Transverse colon (tissue), 4 donors: Measurements from ENCODE around the gene TCFL5. TPM values are rescaled to one million over a fixed set of nuclear protein-coding genes. Genes with fewer than 3 reads are reported as not detected.

ENCODE experiments used
- DNase-seq: peaks from one replicate; pipeline ENCODE4 v3.0.0-alpha.2; 2019
- H3K27ac ChIP-seq, 4 donors: fragments of 200-600 bp; sonication (generic); 2 replicates each; pipeline ENCODE4 v1.5.1; 2016 to 2018; ENCODE audit warnings: inconsistent platforms in 4 of 4
- H3K27me3 ChIP-seq: fragments of 200-600 bp; sonication (generic); 2 replicates; pipeline ENCODE4 v1.5.1; 2017; ENCODE audit warnings: inconsistent platforms
- H3K36me3 ChIP-seq, 4 donors: fragments of 200-600 bp; sonication (generic); 2 replicates each; pipeline ENCODE4 v1.5.1; 2017 to 2019; ENCODE audit warnings: inconsistent platforms in 4 of 4
- H3K4me1 ChIP-seq, 4 donors: fragments of 200-600 bp; sonication (generic); 2 replicates each; pipeline ENCODE4 v1.5.1; 2017 to 2020; ENCODE audit warnings: inconsistent platforms in 4 of 4
- H3K4me3 ChIP-seq, 4 donors: fragments of 200-600 bp; sonication (generic); 1 replicate in 1 of 4; 2 replicates in 3 of 4; pipeline versions ENCODE4 v1.5.1 to v1.6.1; 2017 to 2019; ENCODE audit warnings: inconsistent platforms in 4 of 4
- H3K9me3 ChIP-seq, 2 donors: fragments of 200-600 bp; sonication (generic); 2 replicates each; pipeline ENCODE4 v1.5.1; 2017 to 2019; ENCODE audit warnings: inconsistent platforms in 2 of 2
- EP300 ChIP-seq: sonication (generic); formaldehyde crosslinking; IDR thresholded peaks from one replicate; pipeline ENCODE4 v1.6.1; 2017; ENCODE audit warnings: antibody characterized with exemption, low read depth
- POLR2A ChIP-seq: fragments of 450-650 bp; IDR thresholded peaks from one replicate; pipeline ENCODE4 v1.6.1; 2016; ENCODE audit warnings: antibody characterized with exemption, mild to moderate bottlenecking, moderate library complexity
- POLR2AphosphoS5 ChIP-seq, 3 donors: sonication (generic); formaldehyde crosslinking; IDR thresholded peaks; one replicate each; pipeline ENCODE4 v1.6.1; 2016; ENCODE audit warnings: antibody characterized with exemption in 3 of 3
- whole genome bisulfite sequencing, 2 donors: methylation state at CpG; one replicate each; pipeline ENCODE4 v1.1.5; 2018; ENCODE audit warnings: low coverage in 1 of 2; 5-methylcytosine and 5-hydroxymethylcytosine counted together
- in situ Hi-C, 4 donors: fragments of 200-750 bp; cut with MboI; loops; one replicate each; pipeline versions ENCODE4 v1.15.0 to v1.15.1; 2017; ENCODE audit warnings: low sequenced_read_pairs in 3 of 4, low pct_ligation_motif_present in 1 of 4, low pct_unique_long_range_greater_than_20kb in 1 of 4
- intact Hi-C: fragments of 100-400 bp; cut with DNase I; formaldehyde crosslinking; loops from one replicate; pipeline ENCODE4 v1.15.1; 2023; ENCODE audit warnings: low total_unique reads
- total RNA-seq, 4 donors: library from RNA; depleted of rRNA; stranded (reverse); fragments of >200 nt; gene quantifications; one replicate each; pipeline ENCODE4 v1.1.0, GENCODE V29; 2016
- TF ChIP-seq, protein P1 (sequence below), 5 experiments: fragments of 200-600 bp in 3 of 5; fragments of 450-650 bp in 2 of 5; sonication (generic) in 3 of 5; IDR thresholded peaks; 1 replicate in 2 of 5; 2 replicates in 3 of 5; pipeline ENCODE4 v1.5.1; 2016 to 2017; ENCODE audit warnings: antibody characterized with exemption in 5 of 5, inconsistent platforms in 3 of 5, mild to moderate bottlenecking in 2 of 5, moderate library complexity in 1 of 5

The TCFL5 gene
- total RNA-seq, 4 donors from 2014 or later = 5.2 to 19.9 (median 5.9) TPM

DNA sequence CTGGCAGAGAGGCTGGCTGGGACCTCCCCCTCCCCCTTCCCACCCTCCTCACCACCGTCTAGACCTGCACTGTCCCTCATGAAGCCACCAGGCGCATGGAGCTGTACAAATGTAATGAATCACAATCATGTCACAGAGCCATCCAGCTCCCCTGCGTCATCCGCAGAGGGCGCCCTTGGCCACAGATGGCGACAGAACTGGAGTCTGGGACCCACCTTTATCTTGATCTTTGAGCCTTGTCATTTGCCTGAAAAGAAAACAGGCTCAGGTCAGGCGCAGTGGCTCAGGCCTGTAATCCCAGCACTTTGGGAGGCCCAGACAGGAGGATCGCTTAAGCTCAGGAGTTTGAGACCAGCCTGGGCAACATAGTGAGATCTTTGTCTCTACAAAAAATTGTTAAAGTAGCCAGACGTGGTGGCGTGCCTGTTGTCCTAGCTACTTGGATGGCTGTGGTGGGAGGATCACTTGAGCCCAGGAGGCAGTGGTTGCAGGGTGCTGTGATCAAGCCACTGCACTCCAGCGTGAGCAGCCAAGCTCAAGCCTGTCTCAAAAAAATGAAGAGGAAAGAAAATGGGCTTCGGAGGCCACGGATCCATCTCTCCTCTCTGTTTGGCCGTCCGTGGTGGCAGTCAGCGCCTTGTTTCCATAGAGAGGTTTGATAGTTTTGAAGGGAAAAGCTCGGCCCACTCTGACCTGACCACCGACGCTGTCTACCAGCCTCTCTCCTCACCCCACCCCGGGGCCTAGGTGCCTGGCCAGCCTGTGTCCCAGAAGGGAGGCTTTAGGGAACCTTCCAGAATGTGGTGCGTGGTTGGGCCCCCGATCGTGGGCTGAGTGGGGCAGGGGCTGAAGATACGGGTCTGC, 38.6 kb downstream of the TCFL5 start:
- peak; percentile 85 for DNase-seq
- Histone ChIP-seq H3K36me3 (no peaks in the 10 kb centered on the region), H3K27me3 (peaks cover 27% of the 10 kb centered on the region), H3K27ac (peak overlapping the region in 2 of 4 donors; percentile 10 to 36), H3K4me1 (peaks cover 21 to 24% (median 23%) of the 10 kb centered on the region in 4 donors), H3K4me3 (no peak overlapping the region), H3K9me3 (no peaks in the 10 kb centered on the region)
- 68 to 94% methylated on average over 5 to 24 of the region's 24 CpGs for WGBS, 2 donors
- TF ChIP-seq POLR2A = no peak
- no peak for TF ChIP-seq EP300
- TF ChIP-seq, protein P1, sequence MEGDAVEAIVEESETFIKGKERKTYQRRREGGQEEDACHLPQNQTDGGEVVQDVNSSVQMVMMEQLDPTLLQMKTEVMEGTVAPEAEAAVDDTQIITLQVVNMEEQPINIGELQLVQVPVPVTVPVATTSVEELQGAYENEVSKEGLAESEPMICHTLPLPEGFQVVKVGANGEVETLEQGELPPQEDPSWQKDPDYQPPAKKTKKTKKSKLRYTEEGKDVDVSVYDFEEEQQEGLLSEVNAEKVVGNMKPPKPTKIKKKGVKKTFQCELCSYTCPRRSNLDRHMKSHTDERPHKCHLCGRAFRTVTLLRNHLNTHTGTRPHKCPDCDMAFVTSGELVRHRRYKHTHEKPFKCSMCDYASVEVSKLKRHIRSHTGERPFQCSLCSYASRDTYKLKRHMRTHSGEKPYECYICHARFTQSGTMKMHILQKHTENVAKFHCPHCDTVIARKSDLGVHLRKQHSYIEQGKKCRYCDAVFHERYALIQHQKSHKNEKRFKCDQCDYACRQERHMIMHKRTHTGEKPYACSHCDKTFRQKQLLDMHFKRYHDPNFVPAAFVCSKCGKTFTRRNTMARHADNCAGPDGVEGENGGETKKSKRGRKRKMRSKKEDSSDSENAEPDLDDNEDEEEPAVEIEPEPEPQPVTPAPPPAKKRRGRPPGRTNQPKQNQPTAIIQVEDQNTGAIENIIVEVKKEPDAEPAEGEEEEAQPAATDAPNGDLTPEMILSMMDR (IDR thresholded peaks at IDR 0.05) = peak; percentile 18 to 75 (median 55)
- no peak for TF ChIP-seq POLR2AphosphoS5 (IDR thresholded peaks at IDR 0.05)
- intact Hi-C loops = no loop called here
- in situ Hi-C loops = no loop called here

DNA sequence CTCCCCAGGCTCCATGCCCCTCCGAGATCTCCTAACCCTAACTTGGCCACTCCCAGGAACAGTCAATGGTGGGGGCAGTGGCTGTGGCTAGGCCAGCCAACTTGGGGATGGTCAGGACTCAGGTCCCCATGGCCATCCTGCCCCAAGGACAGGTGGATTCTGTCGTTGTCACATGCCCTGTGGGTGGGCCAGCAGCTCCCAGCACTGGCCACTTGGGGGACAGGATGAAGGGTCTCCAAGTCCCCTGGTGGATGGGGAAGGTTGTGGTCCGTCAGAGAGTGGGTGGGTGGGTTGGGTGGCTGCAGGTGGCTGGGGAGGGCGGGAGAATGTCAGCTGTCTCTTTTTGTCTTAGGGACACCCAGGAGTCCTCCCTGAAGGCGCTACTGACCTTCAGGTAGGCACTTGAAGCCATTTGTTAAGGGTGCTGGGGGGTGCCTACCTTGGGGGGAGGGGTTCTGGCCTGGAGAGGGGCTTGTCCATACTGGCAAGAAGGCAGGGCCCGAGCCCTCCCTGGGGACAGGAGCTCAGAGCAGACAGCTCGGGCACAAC, 39.3 kb downstream of the TCFL5 start:
- peaks cover 21 to 28% (median 24%) of the 10 kb centered on the region in 4 donors for H3K4me1 ChIP-seq

DNA sequence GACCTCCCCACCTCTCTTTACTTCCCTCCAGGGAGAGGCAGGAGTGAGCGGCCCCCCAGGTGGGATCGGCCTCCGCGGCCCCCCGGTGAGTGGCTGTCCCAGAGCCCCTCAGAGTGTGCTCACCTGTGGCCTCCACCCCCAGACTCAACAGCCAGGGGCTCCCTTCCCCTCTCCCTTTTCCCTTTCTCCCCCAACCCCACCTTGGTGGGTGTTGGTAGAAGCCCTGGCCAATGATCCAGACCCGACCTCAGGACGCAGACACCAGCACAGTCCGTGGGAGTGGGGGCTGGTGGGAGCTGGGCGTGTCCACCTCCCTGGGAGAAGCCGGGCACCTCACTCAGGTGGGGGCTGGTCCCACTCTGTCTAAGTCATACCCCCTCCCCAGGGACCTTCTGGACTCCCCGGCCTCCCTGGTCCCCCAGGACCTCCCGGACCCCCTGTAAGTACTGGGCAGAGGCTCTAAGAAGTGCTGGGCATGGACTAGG, 39.9 kb downstream of the TCFL5 start:
- H3K9me3 ChIP-seq = no peaks in the 10 kb centered on the region
- H3K27me3 ChIP-seq = peaks cover 39% of the 10 kb centered on the region
- intact Hi-C loops (no loop called here), in situ Hi-C loops (no loop called here)
- peaks cover 21 to 32% (median 27%) of the 10 kb centered on the region in 4 donors for H3K4me1 ChIP-seq
- H3K4me3 ChIP-seq = no peak overlapping the region
- H3K27ac ChIP-seq = no peak overlapping the region
- DNase-seq = no peak
- H3K36me3 ChIP-seq = no peaks in the 10 kb centered on the region
- WGBS, 2 donors = 87% methylated on average over 9 of the region's 12 CpGs; no CpG with 5 or more reads in 1 of the 2 donors
- TF ChIP-seq, protein P1 (IDR thresholded peaks at IDR 0.05) = no peak
- TF ChIP-seq EP300 (no peak), POLR2A (no peak), POLR2AphosphoS5 (IDR thresholded peaks at IDR 0.05) (no peak)

More for the DNA sequence above, 39.3 kb downstream of the TCFL5 start:
- Histone ChIP-seq H3K9me3 (no peaks in the 10 kb centered on the region), H3K27ac (no peak overlapping the region), H3K36me3 (no peaks in the 10 kb centered on the region), H3K27me3 (peaks cover 34% of the 10 kb centered on the region), H3K4me3 (no peak overlapping the region)
- TF ChIP-seq EP300 (no peak), POLR2AphosphoS5 (IDR thresholded peaks at IDR 0.05) (no peak), POLR2A (no peak)
- TF ChIP-seq, protein P1 (IDR thresholded peaks at IDR 0.05) = no peak
- no peak for DNase-seq
- 63% methylated on average over 6 of the region's 7 CpGs; no CpG with 5 or more reads in 1 of the 2 donors for WGBS, 2 donors
- in situ Hi-C loops (no loop called here), intact Hi-C loops (no loop called here)
